K562 (cell line): ENCODE data around the gene ENTPD3. TPM values are rescaled to one million over a fixed set of nuclear protein-coding genes. Genes with fewer than 3 reads are reported as not detected.

ENCODE experiments used
- ATF7 ChIP-seq: fragments of 450-650 bp; IDR thresholded peaks from 2 replicates; pipeline ENCODE4 v1.7.1; 2014; ENCODE audit warnings: mild to moderate bottlenecking, moderate library complexity
- CREM ChIP-seq: IDR thresholded peaks from 2 replicates; pipeline ENCODE4 v1.6.1; 2014; ENCODE audit warnings: antibody characterized with exemption, low read depth
- ELF2 ChIP-seq: fragments of 250-450 bp; sonication (Bioruptor Pico); IDR thresholded peaks from 2 replicates; pipeline ENCODE4 v1.5.0; 2021; ENCODE audit warnings: mild to moderate bottlenecking
- FOS ChIP-seq: IDR thresholded peaks from 3 replicates; pipeline ENCODE4 v1.6.1; 2011; ENCODE audit not compliant: insufficient read length; ENCODE audit errors: extremely low read depth
- GATA2 ChIP-seq: sonication (generic); formaldehyde crosslinking; IDR thresholded peaks from 2 replicates; pipeline ENCODE4 v1.4.0; 2020; ENCODE audit warnings: mild to moderate bottlenecking, missing genetic modification reagents
- HDAC1 ChIP-seq, 2 experiments: fragments of 450-650 bp; IDR thresholded peaks; 2 replicates each; pipeline ENCODE4 v1.6.1; 2016 to 2017; ENCODE audit warnings: inconsistent platforms in 1 of 2, mild to moderate bottlenecking in 1 of 2, moderate library complexity in 1 of 2
- JUND ChIP-seq, 2 experiments: IDR thresholded peaks; 2 replicates in 1 of 2; 3 replicates in 1 of 2; pipeline ENCODE4 v1.6.1; 2011; ENCODE audit warnings: borderline replicate concordance in 2 of 2, low read depth in 2 of 2, low read length in 2 of 2, improper control_type of control experiment in 1 of 2, missing biosample characterization in 1 of 2, missing genetic modification characterization in 1 of 2, missing genetic modification reagents in 1 of 2
- RBM14 ChIP-seq: fragments of 200-400 bp; formaldehyde crosslinking; IDR thresholded peaks from 2 replicates; pipeline ENCODE4 v1.6.1; 2018; ENCODE audit warnings: low read depth, mild to moderate bottlenecking, low read length, moderate library complexity, borderline replicate concordance; ENCODE audit not compliant: insufficient read depth
- TAL1 ChIP-seq: fragments of 450-650 bp; IDR thresholded peaks from 2 replicates; pipeline ENCODE4 v1.6.1; 2016; ENCODE audit warnings: mild to moderate bottlenecking
- ZBTB2 ChIP-seq: fragments of 450-650 bp; IDR thresholded peaks from 2 replicates; pipeline ENCODE4 v1.6.1; 2016; ENCODE audit warnings: antibody characterized with exemption
- ZNF224 ChIP-seq: sonication (generic); formaldehyde crosslinking; IDR thresholded peaks from 2 replicates; pipeline ENCODE4 v1.8.0; 2022; ENCODE audit warnings: mild to moderate bottlenecking, missing genetic modification reagents
- polyA plus RNA-seq, 8 experiments: library from polyadenylated mRNA; depleted of rRNA in 4 of 8; stranded (reverse) in 5 of 8; unstranded in 3 of 8; fragments of >200 nt; fragmentation: Nextera tagmentation in 2 of 8; fragmentation: Illumina TruSeq in 1 of 8; extraction: Ambion mirVana in 2 of 8; extraction: Trizol in 1 of 8; gene quantifications; 2 replicates each; pipeline versions ENCODE4 v1.2.1 to v1.2.3, GENCODE V29; 2011 to 2014; ENCODE audit warnings: inconsistent platforms in 1 of 8, missing spikeins in 1 of 8
- total RNA-seq, 7 experiments: library from RNA; depleted of rRNA in 6 of 7; stranded (reverse); fragments of >200 nt in 6 of 7; fragmentation: Illumina TruSeq in 2 of 7; extraction: Trizol in 2 of 7; gene quantifications; 2 replicates each; pipeline versions ENCODE4 v1.2.1 to v1.2.3, GENCODE V29; 2011 to 2021; ENCODE audit warnings: low replicate concordance in 1 of 7
- TF ChIP-seq, protein P1 (sequence below), 2 experiments: fragments of 450-650 bp in 1 of 2; sonication (generic) in 1 of 2; formaldehyde crosslinking in 1 of 2; IDR thresholded peaks; 2 replicates each; pipeline versions ENCODE4 v1.7.1 to v1.9.0; 2016 to 2022; ENCODE audit warnings: inconsistent platforms in 1 of 2, mild to moderate bottlenecking in 1 of 2, missing genetic modification reagents in 1 of 2
- TF ChIP-seq, protein P2 (sequence below), 2 experiments: fragments of 250-450 bp in 1 of 2; fragments of 450-650 bp in 1 of 2; sonication (Bioruptor Pico) in 1 of 2; IDR thresholded peaks; 2 replicates each; pipeline versions ENCODE4 v1.6.1 to v1.8.0; 2016 to 2021; ENCODE audit warnings: mild to moderate bottlenecking in 2 of 2, moderate library complexity in 2 of 2, missing compliant biosample characterization in 1 of 2, missing genetic modification characterization in 1 of 2

ENTPD3 gene
- total and polyA plus RNA-seq, 9 of the 15 experiments (the other 6 are each of a cell fraction or from before 2014, with no cell fraction given), result 0.23 to 2.1 (median 0.58) TPM

GRCh38 chr3:40456940-40457823 is 70.2 kb downstream of the ENTPD3 start, which contains the start of gene RPL14 (continued):
- TF ChIP-seq, protein P1, sequence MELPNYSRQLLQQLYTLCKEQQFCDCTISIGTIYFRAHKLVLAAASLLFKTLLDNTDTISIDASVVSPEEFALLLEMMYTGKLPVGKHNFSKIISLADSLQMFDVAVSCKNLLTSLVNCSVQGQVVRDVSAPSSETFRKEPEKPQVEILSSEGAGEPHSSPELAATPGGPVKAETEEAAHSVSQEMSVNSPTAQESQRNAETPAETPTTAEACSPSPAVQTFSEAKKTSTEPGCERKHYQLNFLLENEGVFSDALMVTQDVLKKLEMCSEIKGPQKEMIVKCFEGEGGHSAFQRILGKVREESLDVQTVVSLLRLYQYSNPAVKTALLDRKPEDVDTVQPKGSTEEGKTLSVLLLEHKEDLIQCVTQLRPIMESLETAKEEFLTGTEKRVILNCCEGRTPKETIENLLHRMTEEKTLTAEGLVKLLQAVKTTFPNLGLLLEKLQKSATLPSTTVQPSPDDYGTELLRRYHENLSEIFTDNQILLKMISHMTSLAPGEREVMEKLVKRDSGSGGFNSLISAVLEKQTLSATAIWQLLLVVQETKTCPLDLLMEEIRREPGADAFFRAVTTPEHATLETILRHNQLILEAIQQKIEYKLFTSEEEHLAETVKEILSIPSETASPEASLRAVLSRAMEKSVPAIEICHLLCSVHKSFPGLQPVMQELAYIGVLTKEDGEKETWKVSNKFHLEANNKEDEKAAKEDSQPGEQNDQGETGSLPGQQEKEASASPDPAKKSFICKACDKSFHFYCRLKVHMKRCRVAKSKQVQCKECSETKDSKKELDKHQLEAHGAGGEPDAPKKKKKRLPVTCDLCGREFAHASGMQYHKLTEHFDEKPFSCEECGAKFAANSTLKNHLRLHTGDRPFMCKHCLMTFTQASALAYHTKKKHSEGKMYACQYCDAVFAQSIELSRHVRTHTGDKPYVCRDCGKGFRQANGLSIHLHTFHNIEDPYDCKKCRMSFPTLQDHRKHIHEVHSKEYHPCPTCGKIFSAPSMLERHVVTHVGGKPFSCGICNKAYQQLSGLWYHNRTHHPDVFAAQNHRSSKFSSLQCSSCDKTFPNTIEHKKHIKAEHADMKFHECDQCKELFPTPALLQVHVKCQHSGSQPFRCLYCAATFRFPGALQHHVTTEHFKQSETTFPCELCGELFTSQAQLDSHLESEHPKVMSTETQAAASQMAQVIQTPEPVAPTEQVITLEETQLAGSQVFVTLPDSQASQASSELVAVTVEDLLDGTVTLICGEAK (IDR thresholded peaks at IDR 0.05), result peak; percentile 51; the same call in 1 of the 2 replicates
- TF ChIP-seq, protein P1 (CRISPR knock-in tag; IDR thresholded peaks at IDR 0.05), result no peak
- TF ChIP-seq JUND (IDR thresholded peaks at IDR 0.05; ENCODE audit: borderline replicate concordance, low read depth, low read length), result peak; percentile 57
- peak; percentile 60; the same call in 1 of the 3 replicates for TF ChIP-seq JUND (tag; IDR thresholded peaks at IDR 0.05; ENCODE audit: borderline replicate concordance, low read depth, low read length)
- TF ChIP-seq ELF2 (CRISPR knock-in tag), result peak; percentile 76
- peak in 1 of 2 experiments; percentile 96; a peak in 2 of 4 replicates for TF ChIP-seq HDAC1 (IDR thresholded peaks at IDR 0.05)
- peak; percentile 34; the same call in 1 of the 2 replicates for TF ChIP-seq GATA2 (CRISPR knock-in tag)
- peak; percentile 90 for TF ChIP-seq ATF7
- peak; percentile 87 for TF ChIP-seq CREM
- 0 out of 2 replicates have a peak, but pooled peaks have one; percentile 50 for TF ChIP-seq RBM14
- TF ChIP-seq TAL1, result no peak
- TF ChIP-seq, protein P2, sequence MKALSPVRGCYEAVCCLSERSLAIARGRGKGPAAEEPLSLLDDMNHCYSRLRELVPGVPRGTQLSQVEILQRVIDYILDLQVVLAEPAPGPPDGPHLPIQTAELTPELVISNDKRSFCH (CRISPR knock-in tag; IDR thresholded peaks at IDR 0.05), result no peak
- TF ChIP-seq, protein P2 (tag; IDR thresholded peaks at IDR 0.05), result peak; percentile 44; the same call in 1 of the 2 replicates
- peak; percentile 86; the same call in 1 of the 2 replicates for TF ChIP-seq ZNF224 (CRISPR knock-in tag)
- TF ChIP-seq FOS, result peak; percentile 61
- TF ChIP-seq ZBTB2, result peak; percentile 100
